H1 (cell line): ENCODE results near the gene CTBP2. TPM values are rescaled to one million over a fixed set of nuclear protein-coding genes. Genes with fewer than 3 reads are reported as not detected.

ENCODE experiments used
- CTCF ChIA-PET: fragments of 300-600 bp; sonication (Branson Sonifier 250); formaldehyde crosslinking; loops from one replicate; lab custom pipeline; 2021; ENCODE audit not compliant: partially characterized antibody; lab: Charles Lee
- POLR2A ChIA-PET: fragments of 300-600 bp; sonication (Branson Sonifier 250); formaldehyde crosslinking; loops from one replicate; lab custom pipeline; 2021; ENCODE audit warnings: inconsistent platforms; ENCODE audit not compliant: partially characterized antibody; lab: Charles Lee
- DNase-seq, 2 experiments: peaks; one replicate each; pipeline versions ENCODE4 v3.0.0 to v3.0.0-alpha.2; 2010 to 2022; ENCODE audit warnings: low spot score in 2 of 2, low read depth in 1 of 2, mixed read lengths in 1 of 2
- FAIRE-seq: peaks from 2 replicates; lab custom pipeline; 2011; peaks lifted over from hg19 to GRCh38; lab: Jason Lieb, UNC
- H2AFZ ChIP-seq: 2 replicates; pipeline ENCODE4 v1.8.1; 2012; ENCODE audit warnings: low read length, inconsistent platforms
- H2AK5ac ChIP-seq: 2 replicates; pipeline ENCODE4 v1.6.1; 2013; ENCODE audit warnings: low read depth, low read length
- H2BK120ac ChIP-seq: replicated peaks from 2 replicates; pipeline ENCODE3; 2013; ENCODE audit warnings: low read depth, low read length, inconsistent platforms
- H2BK12ac ChIP-seq: 2 replicates; pipeline ENCODE4 v1.6.1; 2013; ENCODE audit warnings: low read depth, low read length
- H2BK15ac ChIP-seq: 2 replicates; pipeline ENCODE4 v1.6.1; 2013; ENCODE audit warnings: low read length
- H2BK20ac ChIP-seq: 2 replicates; pipeline ENCODE4 v1.6.1; 2013; ENCODE audit warnings: low read length
- H2BK5ac ChIP-seq: 2 replicates; pipeline ENCODE4 v1.6.1; 2013; ENCODE audit warnings: low read depth, low read length
- H3K14ac ChIP-seq: 2 replicates; pipeline ENCODE4 v1.6.1; 2013; ENCODE audit warnings: inconsistent platforms; ENCODE audit not compliant: insufficient read length
- H3K18ac ChIP-seq: 2 replicates; pipeline ENCODE4 v1.6.1; 2013; ENCODE audit warnings: low read length; ENCODE audit errors: extremely low read depth
- H3K23ac ChIP-seq: 2 replicates; pipeline ENCODE4 v1.6.1; 2013; ENCODE audit warnings: inconsistent platforms; ENCODE audit not compliant: insufficient read length
- H3K23me2 ChIP-seq: 2 replicates; pipeline ENCODE4 v1.6.1; 2013; ENCODE audit warnings: low read depth, low read length
- H3K27ac ChIP-seq: 2 replicates; pipeline ENCODE4 v1.6.1; 2011; ENCODE audit warnings: low read depth, low read length, inconsistent platforms
- H3K27me3 ChIP-seq, 4 experiments: replicated peaks in 1 of 4; 1 replicate in 1 of 4; 2 replicates in 3 of 4; pipeline versions ENCODE4 v1.6.1 to v1.8.1; 2011 to 2013; ENCODE audit warnings: low read length in 3 of 4, mild to moderate bottlenecking in 3 of 4, inconsistent platforms in 2 of 4, mixed read lengths in 2 of 4, moderate library complexity in 1 of 4; ENCODE audit not compliant: control insufficient read depth in 3 of 4, insufficient read depth in 3 of 4; ENCODE audit errors: extremely low read depth in 1 of 4
- H3K36me3 ChIP-seq, 4 experiments: 2 replicates each; pipeline versions ENCODE4 v1.6.1 to v1.8.1; 2011 to 2013; ENCODE audit warnings: mild to moderate bottlenecking in 4 of 4, low read length in 3 of 4, moderate library complexity in 2 of 4, control low read depth in 1 of 4, inconsistent platforms in 1 of 4; ENCODE audit not compliant: insufficient read depth in 4 of 4, control insufficient read depth in 2 of 4
- H3K4ac ChIP-seq: replicated peaks from 2 replicates; pipeline ENCODE3; 2013; ENCODE audit warnings: low read length, low read depth, mixed read lengths, inconsistent platforms; ENCODE audit not compliant: insufficient read length
- H3K4me1 ChIP-seq, 4 experiments: replicated peaks in 1 of 4; 1 replicate in 1 of 4; 2 replicates in 3 of 4; pipeline versions ENCODE4 v1.6.1 to v1.8.1; 2011 to 2013; ENCODE audit warnings: low read length in 3 of 4, inconsistent platforms in 2 of 4, mixed read lengths in 1 of 4; ENCODE audit not compliant: insufficient read depth in 4 of 4, control insufficient read depth in 3 of 4
- H3K4me2 ChIP-seq, 2 experiments: 2 replicates each; pipeline versions ENCODE4 v1.6.1 to v1.8.1; 2011 to 2013; ENCODE audit warnings: low read depth in 2 of 2, low read length in 2 of 2, control low read depth in 1 of 2, inconsistent platforms in 1 of 2, mild to moderate bottlenecking in 1 of 2; ENCODE audit not compliant: insufficient read depth in 1 of 2
- H3K4me3 ChIP-seq, 4 experiments: fragments of 200-600, 300-600 bp in 1 of 4; sonication (generic), shearing (Covaris generic), sonication (Bioruptor Twin) in 1 of 4; 2 replicates each; pipeline versions ENCODE4 v1.5.1 to v1.8.1; 2011 to 2016; ENCODE audit warnings: low read length in 4 of 4, low read depth in 3 of 4, control low read depth in 2 of 4, inconsistent platforms in 2 of 4, mild to moderate bottlenecking in 2 of 4, mixed read lengths in 1 of 4, moderate library complexity in 1 of 4; ENCODE audit not compliant: insufficient read depth in 2 of 4; ENCODE audit errors: extremely low read depth in 1 of 4
- H3K56ac ChIP-seq: replicated peaks from 2 replicates; pipeline ENCODE3; 2013; ENCODE audit warnings: low read depth, mild to moderate bottlenecking, mixed read lengths, low read length, inconsistent platforms; ENCODE audit not compliant: insufficient read length
- H3K79me1 ChIP-seq: 2 replicates; pipeline ENCODE4 v1.6.1; 2013; ENCODE audit warnings: low read depth, low read length, control low read depth
- H3K79me2 ChIP-seq, 2 experiments: 2 replicates each; pipeline versions ENCODE4 v1.6.1 to v1.8.1; 2012 to 2013; ENCODE audit warnings: low read length in 2 of 2, mild to moderate bottlenecking in 2 of 2, inconsistent platforms in 1 of 2; ENCODE audit not compliant: insufficient read depth in 2 of 2, control insufficient read depth in 1 of 2
- H3K9ac ChIP-seq, 4 experiments: replicated peaks in 1 of 4; 1 replicate in 1 of 4; 2 replicates in 3 of 4; pipeline versions ENCODE4 v1.6.1 to v1.8.1; 2011 to 2013; ENCODE audit warnings: low read depth in 3 of 4, low read length in 3 of 4, control low read depth in 2 of 4, mild to moderate bottlenecking in 2 of 4, moderate library complexity in 2 of 4, inconsistent platforms in 1 of 4; ENCODE audit errors: extremely low read depth in 1 of 4
- H3K9me3 ChIP-seq, 2 experiments: 2 replicates each; pipeline versions ENCODE4 v1.6.1 to v1.8.1; 2012 to 2013; ENCODE audit warnings: mild to moderate bottlenecking in 2 of 2, moderate library complexity in 2 of 2, control low read depth in 1 of 2, inconsistent platforms in 1 of 2, low read depth in 1 of 2, low read length in 1 of 2, mixed read lengths in 1 of 2; ENCODE audit not compliant: insufficient read depth in 2 of 2
- H4K20me1 ChIP-seq, 2 experiments: replicated peaks in 1 of 2; 2 replicates each; pipeline versions ENCODE3 to v1.8.1; 2011 to 2013; ENCODE audit warnings: inconsistent platforms in 2 of 2, low read length in 2 of 2, mild to moderate bottlenecking in 1 of 2; ENCODE audit not compliant: insufficient read depth in 2 of 2, control insufficient read depth in 1 of 2
- H4K5ac ChIP-seq: 2 replicates; pipeline ENCODE4 v1.6.1; 2013; ENCODE audit warnings: low read length, low read depth, mixed read lengths, inconsistent platforms; ENCODE audit not compliant: insufficient read length
- H4K8ac ChIP-seq: 2 replicates; pipeline ENCODE4 v1.8.0; 2013; ENCODE audit warnings: mild to moderate bottlenecking, moderate library complexity, low read length, inconsistent platforms; ENCODE audit not compliant: insufficient read depth; ENCODE audit errors: extremely low read depth
- H4K91ac ChIP-seq: replicated peaks from 2 replicates; pipeline ENCODE3; 2013; ENCODE audit warnings: low read length, mixed read lengths, inconsistent platforms; ENCODE audit not compliant: insufficient read length
- WGBS, 2 experiments: shearing (Covaris generic) in 1 of 2; methylation state at CpG; one replicate each; pipeline versions ENCODE4 v1.1.6 to v1.1.7; 2013 to 2015; ENCODE audit warnings: low lambda C conversion rate in 2 of 2, mixed read lengths in 2 of 2, inconsistent platforms in 1 of 2, low coverage in 1 of 2, missing lambda C conversion rate in 1 of 2; ENCODE audit not compliant: insufficient replicate concordance in 2 of 2, insufficient coverage in 1 of 2, insufficient read length in 1 of 2; ENCODE audit errors: extremely low coverage in 1 of 2, missing lambda C conversion rate in 1 of 2; 5-methylcytosine and 5-hydroxymethylcytosine counted together
- polyA plus RNA-seq, 7 experiments: library from polyadenylated mRNA; depleted of rRNA in 3 of 7; stranded (reverse) in 5 of 7; unstranded in 2 of 7; fragments of >200 nt in 5 of 7; fragments of 200-250 nt in 2 of 7; gene quantifications; 1 replicate in 5 of 7; 2 replicates in 1 of 7; 4 replicates in 1 of 7; pipeline versions ENCODE4 v1.2.1 to v1.2.3, GENCODE V29; 2011 to 2013; ENCODE audit warnings: missing spikeins in 2 of 7, mixed read lengths in 2 of 7
- total RNA-seq: library from RNA; stranded (reverse); fragmentation: NEBNext Ultra II Directional; extraction: Animal tissue kit (Norgen Biotek cat#: 25700); gene quantifications from 2 replicates; pipeline ENCODE4 v1.2.1, GENCODE V29; 2021
- TF ChIP-seq, protein P1 (sequence below): IDR thresholded peaks from 2 replicates; pipeline ENCODE4 v1.6.1; 2012; ENCODE audit warnings: inconsistent platforms
- TF ChIP-seq, protein P2 (sequence below), 3 experiments: IDR thresholded peaks; 1 replicate in 2 of 3; 2 replicates in 1 of 3; pipeline versions ENCODE4 v1.5.1 to v1.6.1; 2011; ENCODE audit warnings: low read length in 3 of 3, mild to moderate bottlenecking in 3 of 3, inconsistent platforms in 2 of 3, low read depth in 1 of 3, moderate library complexity in 1 of 3; ENCODE audit not compliant: insufficient read depth in 1 of 3; ENCODE audit errors: control extremely low read depth in 1 of 3

CTBP2 gene
- total and polyA plus RNA-seq, 2 of the 8 experiments (the other 6 are each of a cell fraction or from before 2014, with no cell fraction given), result 208 to 221 TPM

DNA sequence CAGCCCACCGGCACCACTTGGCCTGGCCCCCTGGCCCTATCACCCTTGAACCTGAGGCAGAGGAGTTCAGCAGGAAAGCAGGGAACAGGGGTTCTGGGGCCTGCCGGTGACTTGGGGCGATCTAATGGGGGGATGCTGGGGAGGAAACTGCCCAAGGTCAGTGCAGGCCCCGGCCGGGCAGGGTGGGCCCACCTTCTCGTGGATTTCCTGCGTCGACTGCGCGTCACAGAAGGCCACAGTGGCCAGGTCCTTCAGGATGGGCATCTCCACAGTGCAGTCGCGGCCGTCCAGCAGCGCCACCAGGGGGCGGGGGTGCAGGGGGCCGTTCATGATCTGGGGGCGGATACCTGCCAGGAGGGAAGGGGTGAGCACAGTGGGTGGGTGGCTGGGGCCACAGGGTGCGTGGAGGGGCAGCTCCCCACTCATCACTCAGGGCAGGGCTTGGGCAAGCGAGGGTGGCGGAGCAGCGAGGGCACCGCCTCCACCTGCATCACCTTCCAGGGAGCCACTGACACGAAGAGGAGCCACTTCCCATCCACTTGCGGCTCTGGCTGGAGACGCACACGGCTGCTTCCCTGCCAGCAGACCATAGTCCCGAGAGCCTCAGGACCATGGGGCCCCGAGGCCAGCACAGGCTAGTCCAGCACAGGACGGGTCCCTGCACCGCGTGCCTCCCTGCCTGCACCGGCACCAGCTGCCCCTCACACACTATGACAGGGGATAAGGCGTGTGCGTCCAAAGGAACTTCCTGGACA is 157.0 kb downstream of the CTBP2 start:
- H4K8ac ChIP-seq, result no peak overlapping the region
- H3K18ac ChIP-seq, result no peak overlapping the region; the same call in 1 of the 2 replicates
- H3K9me3 ChIP-seq, result no peaks in the 10 kb centered on the region
- H2BK15ac ChIP-seq, result no peak overlapping the region
- peaks cover 0 to 4% (median 0%) of the 10 kb centered on the region in 4 experiments; a peak in 1 of 7 replicates for H3K4me1 ChIP-seq
- no peak for DNase-seq
- H2BK120ac ChIP-seq, result no peak overlapping the region
- no peak overlapping the region for H3K14ac ChIP-seq
- no peak overlapping the region for H3K27ac ChIP-seq
- no peak overlapping the region for H3K4me2 ChIP-seq
- CTCF ChIA-PET, result interaction anchor here (0.6 to 2.5 kb wide), 5 partner anchors 8 to 11 kb away, joined by 3 to 10 read pairs (median 4); no protein-coding TSS in a partner anchor
- H2AK5ac ChIP-seq, result no peak overlapping the region
- H3K79me1 ChIP-seq, result peaks cover 29% of the 10 kb centered on the region
- peaks cover 0 to 71% of the 10 kb centered on the region in 2 experiments; a peak in 2 of 4 replicates for H3K79me2 ChIP-seq
- H3K27me3 ChIP-seq, result no peaks in the 10 kb centered on the region
- H3K56ac ChIP-seq, result no peak overlapping the region
- no peak overlapping the region for H3K4me3 ChIP-seq
- TF ChIP-seq, protein P1, sequence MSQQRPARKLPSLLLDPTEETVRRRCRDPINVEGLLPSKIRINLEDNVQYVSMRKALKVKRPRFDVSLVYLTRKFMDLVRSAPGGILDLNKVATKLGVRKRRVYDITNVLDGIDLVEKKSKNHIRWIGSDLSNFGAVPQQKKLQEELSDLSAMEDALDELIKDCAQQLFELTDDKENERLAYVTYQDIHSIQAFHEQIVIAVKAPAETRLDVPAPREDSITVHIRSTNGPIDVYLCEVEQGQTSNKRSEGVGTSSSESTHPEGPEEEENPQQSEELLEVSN, result no peak
- TF ChIP-seq, protein P2, sequence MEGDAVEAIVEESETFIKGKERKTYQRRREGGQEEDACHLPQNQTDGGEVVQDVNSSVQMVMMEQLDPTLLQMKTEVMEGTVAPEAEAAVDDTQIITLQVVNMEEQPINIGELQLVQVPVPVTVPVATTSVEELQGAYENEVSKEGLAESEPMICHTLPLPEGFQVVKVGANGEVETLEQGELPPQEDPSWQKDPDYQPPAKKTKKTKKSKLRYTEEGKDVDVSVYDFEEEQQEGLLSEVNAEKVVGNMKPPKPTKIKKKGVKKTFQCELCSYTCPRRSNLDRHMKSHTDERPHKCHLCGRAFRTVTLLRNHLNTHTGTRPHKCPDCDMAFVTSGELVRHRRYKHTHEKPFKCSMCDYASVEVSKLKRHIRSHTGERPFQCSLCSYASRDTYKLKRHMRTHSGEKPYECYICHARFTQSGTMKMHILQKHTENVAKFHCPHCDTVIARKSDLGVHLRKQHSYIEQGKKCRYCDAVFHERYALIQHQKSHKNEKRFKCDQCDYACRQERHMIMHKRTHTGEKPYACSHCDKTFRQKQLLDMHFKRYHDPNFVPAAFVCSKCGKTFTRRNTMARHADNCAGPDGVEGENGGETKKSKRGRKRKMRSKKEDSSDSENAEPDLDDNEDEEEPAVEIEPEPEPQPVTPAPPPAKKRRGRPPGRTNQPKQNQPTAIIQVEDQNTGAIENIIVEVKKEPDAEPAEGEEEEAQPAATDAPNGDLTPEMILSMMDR (IDR thresholded peaks at IDR 0.05; ENCODE audit: control extremely low read depth in 1 of 3, insufficient read depth in 1 of 3, low read depth in 1 of 3, low read length in 3 of 3), result peak in 1 of 3 experiments; percentile 8; a peak in 1 of 4 replicates
- H4K20me1 ChIP-seq, result peaks cover 41 to 57% of the 10 kb centered on the region in 2 experiments
- H4K5ac ChIP-seq, result no peak overlapping the region
- H3K23ac ChIP-seq, result no peak overlapping the region
- no peak overlapping the region for H2BK20ac ChIP-seq
- H2BK5ac ChIP-seq, result peak overlapping the region; percentile 71
- no peak overlapping the region for H2AFZ ChIP-seq
- FAIRE-seq, result no peak
- POLR2A ChIA-PET, result interaction anchor here (1.5 kb wide), 1 partner anchor 14 kb away, joined by 3 read pairs; no protein-coding TSS in a partner anchor
- H3K4ac ChIP-seq, result no peak overlapping the region
- no peaks in the 10 kb centered on the region for H3K23me2 ChIP-seq
- no peak overlapping the region for H3K9ac ChIP-seq
- peaks cover 19 to 85% (median 37%) of the 10 kb centered on the region in 4 experiments; a peak in 7 of 8 replicates for H3K36me3 ChIP-seq
- H4K91ac ChIP-seq, result no peak overlapping the region
- 0 out of 2 replicates have a peak overlapping the region, but pooled peaks have one; percentile 27 for H2BK12ac ChIP-seq
- 91% methylated on average over 26 of the region's 34 CpGs; no CpG with 5 or more reads in 1 of the 2 experiments for WGBS, 2 experiments
